Measurements from ENCODE around the gene DACH1.

DACH1 gene

GRCh38 chr13:71577127-71577526 is 289.9 kb downstream of the DACH1 start:
- DNase-seq (ENCODE audit: low read depth), result no peak
- no peak overlapping the region for H3K4me3 ChIP-seq (ENCODE audit: low read depth, low read length)
- no peak for TF ChIP-seq CTCF (IDR thresholded peaks at IDR 0.05; ENCODE audit: insufficient read depth, low read depth, low read length, missing control alignments)

- no peak for TF ChIP-seq CTCF (IDR thresholded peaks at IDR 0.05; ENCODE audit: insufficient read depth, low read depth, low read length, missing control alignments)
- H3K4me3 ChIP-seq (ENCODE audit: low read depth, low read length), result no peak overlapping the region
- no peak for DNase-seq (ENCODE audit: low read depth)
Observed at GRCh38 chr13:71576571-71576970, 290.4 kb downstream of the DACH1 start.

GRCh38 chr13:71546881-71547280 is 320.1 kb downstream of the DACH1 start:
- no peak for TF ChIP-seq CTCF (IDR thresholded peaks at IDR 0.05; ENCODE audit: insufficient read depth, low read depth, low read length, missing control alignments)
- DNase-seq (ENCODE audit: low read depth), result no peak
- no peak overlapping the region for H3K4me3 ChIP-seq (ENCODE audit: low read depth, low read length)

GRCh38 chr13:71540098-71540497 is 326.9 kb downstream of the DACH1 start:
- no peak for DNase-seq (ENCODE audit: low read depth)
- no peak overlapping the region for H3K4me3 ChIP-seq (ENCODE audit: low read depth, low read length)
- no peak for TF ChIP-seq CTCF (IDR thresholded peaks at IDR 0.05; ENCODE audit: insufficient read depth, low read depth, low read length, missing control alignments)

- H3K4me3 ChIP-seq (ENCODE audit: low read depth, low read length), result no peak overlapping the region
- no peak for TF ChIP-seq CTCF (IDR thresholded peaks at IDR 0.05; ENCODE audit: insufficient read depth, low read depth, low read length, missing control alignments)
- no peak for DNase-seq (ENCODE audit: low read depth)
Observed at GRCh38 chr13:71536201-71536600, 330.8 kb downstream of the DACH1 start.

GRCh38 chr13:71524613-71525304 is 342.2 kb downstream of the DACH1 start:
- no peak for DNase-seq (ENCODE audit: low read depth)
- H3K4me3 ChIP-seq (ENCODE audit: low read depth, low read length), result no peak overlapping the region
- no peak for TF ChIP-seq CTCF (IDR thresholded peaks at IDR 0.05; ENCODE audit: insufficient read depth, low read depth, low read length, missing control alignments)

- no peak overlapping the region for H3K4me3 ChIP-seq (ENCODE audit: low read depth, low read length)
- TF ChIP-seq CTCF (IDR thresholded peaks at IDR 0.05; ENCODE audit: insufficient read depth, low read depth, low read length, missing control alignments), result no peak
- DNase-seq (ENCODE audit: low read depth), result no peak
Observed at GRCh38 chr13:71524245-71524612, 342.8 kb downstream of the DACH1 start.
